RWPE1 (cell line): ENCODE data around the gene SH3GLB2.

Source experiments
- CTCF ChIA-PET: fragments of 350-600 bp; sonication (Branson Sonifier 250); formaldehyde crosslinking; extraction: SDS; loops from one replicate; lab custom pipeline; 2021; lab: Yijun Ruan, JAX
- POLR2A ChIA-PET: fragments of 400-600 bp; formaldehyde crosslinking; extraction: SDS; loops from one replicate; lab custom pipeline; 2020; ENCODE audit warnings: antibody characterized with exemption; ENCODE audit not compliant: low non-redundant PET; lab: Yijun Ruan, JAX
- DNase-seq: peaks from one replicate; pipeline ENCODE4 v3.0.0; 2012; ENCODE audit warnings: low spot score
- H3K27ac ChIP-seq: fragments of 450-650 bp; 2 replicates; pipeline ENCODE4 v1.5.1; 2017
- TF ChIP-seq, protein P1 (sequence below): fragments of 450-650 bp; conservative IDR thresholded peaks from 2 replicates; pipeline ENCODE4 v1.5.1; 2017; ENCODE audit warnings: low read depth, mild to moderate bottlenecking

SH3GLB2 gene

DNA sequence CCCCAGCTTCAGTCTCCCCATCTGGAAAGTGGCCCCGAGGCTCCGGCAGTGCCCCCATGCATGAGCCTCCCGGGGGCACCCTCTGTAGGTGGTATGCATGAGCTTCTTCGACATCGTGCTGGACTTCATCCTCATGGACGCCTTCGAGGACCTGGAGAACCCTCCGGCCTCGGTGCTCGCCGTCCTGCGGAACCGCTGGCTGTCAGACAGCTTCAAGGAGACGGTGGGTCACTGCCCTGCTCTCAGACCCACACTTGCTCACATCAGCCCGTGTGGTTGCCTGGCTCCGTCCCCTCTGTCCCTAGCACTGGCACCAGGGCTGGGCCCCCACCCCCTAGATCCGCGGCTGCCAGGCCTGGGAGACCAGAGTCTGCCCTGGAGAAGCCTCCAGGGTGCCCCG is 40.0 kb upstream of the SH3GLB2 start:
- CTCF ChIA-PET, result no interaction called here
- TF ChIP-seq, protein P1, sequence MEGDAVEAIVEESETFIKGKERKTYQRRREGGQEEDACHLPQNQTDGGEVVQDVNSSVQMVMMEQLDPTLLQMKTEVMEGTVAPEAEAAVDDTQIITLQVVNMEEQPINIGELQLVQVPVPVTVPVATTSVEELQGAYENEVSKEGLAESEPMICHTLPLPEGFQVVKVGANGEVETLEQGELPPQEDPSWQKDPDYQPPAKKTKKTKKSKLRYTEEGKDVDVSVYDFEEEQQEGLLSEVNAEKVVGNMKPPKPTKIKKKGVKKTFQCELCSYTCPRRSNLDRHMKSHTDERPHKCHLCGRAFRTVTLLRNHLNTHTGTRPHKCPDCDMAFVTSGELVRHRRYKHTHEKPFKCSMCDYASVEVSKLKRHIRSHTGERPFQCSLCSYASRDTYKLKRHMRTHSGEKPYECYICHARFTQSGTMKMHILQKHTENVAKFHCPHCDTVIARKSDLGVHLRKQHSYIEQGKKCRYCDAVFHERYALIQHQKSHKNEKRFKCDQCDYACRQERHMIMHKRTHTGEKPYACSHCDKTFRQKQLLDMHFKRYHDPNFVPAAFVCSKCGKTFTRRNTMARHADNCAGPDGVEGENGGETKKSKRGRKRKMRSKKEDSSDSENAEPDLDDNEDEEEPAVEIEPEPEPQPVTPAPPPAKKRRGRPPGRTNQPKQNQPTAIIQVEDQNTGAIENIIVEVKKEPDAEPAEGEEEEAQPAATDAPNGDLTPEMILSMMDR, result no peak
- peak overlapping the region; percentile 21 for H3K27ac ChIP-seq
- no peak for DNase-seq
- POLR2A ChIA-PET, result interaction anchor here (0.7 kb wide), 1 partner anchor 12 kb away, joined by 3 read pairs; no protein-coding TSS in a partner anchor

DNA sequence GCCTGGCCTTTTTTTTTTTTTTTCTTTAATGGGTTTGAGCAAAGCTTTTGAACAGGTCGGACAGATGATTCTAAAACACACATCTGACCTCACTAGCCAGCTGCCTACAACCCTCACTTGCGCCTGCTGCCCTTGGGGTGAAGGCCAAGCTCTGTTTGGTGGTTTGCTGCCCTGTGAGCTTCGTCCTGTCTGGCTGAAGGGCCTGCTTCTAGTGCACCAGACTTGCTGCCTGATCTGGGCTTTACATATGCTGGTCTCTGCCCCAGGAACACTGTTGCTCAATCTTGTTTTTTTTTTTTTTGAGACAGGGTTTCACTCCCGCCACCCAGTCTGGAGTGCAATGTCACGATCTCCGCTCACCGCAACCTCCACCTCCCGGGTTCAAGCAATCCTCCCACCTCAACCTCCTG is 36.4 kb upstream of the SH3GLB2 start:
- ChIA-PET CTCF (no interaction called here), POLR2A (no interaction called here)
- DNase-seq, result no peak
- H3K27ac ChIP-seq, result no peak overlapping the region
- TF ChIP-seq, protein P1, result no peak

DNA sequence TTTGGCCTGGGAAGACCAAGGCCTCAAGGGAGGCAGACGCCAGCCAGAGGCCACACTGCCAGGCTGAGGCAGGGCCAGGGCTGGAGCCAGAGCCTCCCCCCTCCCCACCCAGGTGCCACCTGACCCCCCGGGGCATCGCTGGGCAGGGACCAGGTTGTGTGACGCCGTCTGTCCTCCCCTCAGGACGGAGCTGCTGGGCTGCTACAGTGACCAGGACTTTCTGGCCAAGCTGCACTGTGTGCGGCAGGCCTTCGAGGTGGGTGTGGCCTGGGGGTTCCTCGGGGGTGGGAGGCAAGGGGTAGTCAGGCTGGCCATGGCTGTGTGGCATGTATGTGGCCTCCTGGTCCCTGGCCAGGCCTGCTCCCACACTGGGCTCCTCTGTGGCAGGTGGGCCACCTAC is 34.9 kb upstream of the SH3GLB2 start:
- no peak overlapping the region for H3K27ac ChIP-seq
- TF ChIP-seq, protein P1, result no peak
- ChIA-PET CTCF (interaction anchor here (0.5 to 0.7 kb wide), 3 partner anchors 12 to 1018 kb away, joined by 4 to 6 read pairs (median 5); no protein-coding TSS in a partner anchor), POLR2A (no interaction called here)
- DNase-seq, result no peak

DNA sequence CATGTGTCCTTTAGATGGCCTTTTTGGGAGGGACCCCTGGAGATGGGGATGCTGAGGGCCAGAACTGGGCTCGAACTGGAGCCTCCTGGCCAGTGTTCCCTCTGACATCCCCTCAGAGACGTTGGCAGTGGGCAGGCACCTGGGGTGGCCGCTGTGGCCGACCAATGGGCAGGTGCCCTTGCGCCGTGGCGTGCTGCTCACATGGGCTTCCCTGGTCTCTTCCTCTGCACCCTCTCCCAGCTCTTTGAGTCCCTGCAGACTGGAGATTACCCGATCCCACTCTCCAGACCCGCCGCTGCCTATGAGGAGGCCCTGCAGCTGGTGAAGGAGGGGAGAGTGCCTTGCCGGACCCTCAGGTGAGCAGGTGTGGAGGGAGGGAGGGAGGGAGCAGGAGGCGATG is 32.9 kb upstream of the SH3GLB2 start:
- ChIA-PET POLR2A (no interaction called here), CTCF (interaction anchor here (0.6 kb wide), 2 partner anchors 41 to 71 kb away, joined by 3 to 6 read pairs; no protein-coding TSS in a partner anchor)
- no peak for DNase-seq
- TF ChIP-seq, protein P1, result no peak
- H3K27ac ChIP-seq, result 0 out of 2 replicates have a peak overlapping the region, but pooled peaks have one; percentile 3

DNA sequence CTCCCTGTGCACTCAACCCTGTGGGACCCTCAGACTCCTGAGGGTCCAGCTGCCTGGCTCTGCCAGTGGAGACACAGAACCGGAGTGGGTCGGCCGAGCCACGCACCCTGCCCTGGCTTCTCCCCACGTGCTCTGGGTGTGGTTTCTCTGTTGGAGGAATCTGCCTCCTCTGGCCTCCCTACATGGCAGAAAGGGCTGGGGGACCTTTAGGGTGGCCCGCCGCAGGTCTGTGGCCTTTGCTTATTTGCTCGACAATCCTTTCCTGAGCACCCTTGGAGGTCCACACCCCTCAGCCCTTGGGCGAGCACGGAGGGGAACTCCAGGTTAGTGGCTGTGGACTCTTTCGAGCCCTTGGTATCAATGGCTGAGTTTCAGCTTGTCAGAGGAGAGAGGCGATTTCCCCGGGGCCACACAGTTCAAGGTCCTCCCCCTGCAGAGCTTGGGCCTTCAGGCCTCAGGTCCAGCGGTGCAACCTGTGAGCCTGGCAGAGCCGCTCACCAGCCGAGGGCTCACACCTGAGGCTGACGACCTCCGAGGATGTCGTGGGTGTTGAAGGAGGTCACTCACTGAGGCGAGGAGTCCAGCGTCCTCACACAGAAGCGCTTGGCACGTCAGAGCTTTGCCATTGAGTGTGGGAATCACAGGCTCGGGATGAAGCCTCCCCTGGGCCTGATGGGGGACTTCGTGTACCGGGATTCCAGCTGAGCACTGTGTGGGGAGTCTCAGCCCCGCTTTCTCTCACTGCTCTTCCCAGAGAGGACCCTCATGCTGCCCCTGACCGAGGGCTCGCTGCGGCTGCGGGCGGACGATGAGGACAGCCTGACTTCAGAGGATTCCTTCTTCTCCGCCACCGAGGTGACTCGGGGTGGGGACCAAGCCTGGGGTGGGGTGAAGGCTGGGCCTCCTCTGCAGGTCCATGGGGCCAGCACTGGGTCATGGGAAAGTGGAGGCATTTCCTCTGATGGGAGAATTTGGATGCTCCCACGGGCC is 32.0 kb upstream of the SH3GLB2 start:
- no peak for DNase-seq
- TF ChIP-seq, protein P1, result no peak
- ChIA-PET CTCF (interaction anchor here (0.6 kb wide), 2 partner anchors 9 to 72 kb away, joined by 3 to 4 read pairs; no protein-coding TSS in a partner anchor), POLR2A (no interaction called here)
- peak overlapping the region; percentile 21 for H3K27ac ChIP-seq

DNA sequence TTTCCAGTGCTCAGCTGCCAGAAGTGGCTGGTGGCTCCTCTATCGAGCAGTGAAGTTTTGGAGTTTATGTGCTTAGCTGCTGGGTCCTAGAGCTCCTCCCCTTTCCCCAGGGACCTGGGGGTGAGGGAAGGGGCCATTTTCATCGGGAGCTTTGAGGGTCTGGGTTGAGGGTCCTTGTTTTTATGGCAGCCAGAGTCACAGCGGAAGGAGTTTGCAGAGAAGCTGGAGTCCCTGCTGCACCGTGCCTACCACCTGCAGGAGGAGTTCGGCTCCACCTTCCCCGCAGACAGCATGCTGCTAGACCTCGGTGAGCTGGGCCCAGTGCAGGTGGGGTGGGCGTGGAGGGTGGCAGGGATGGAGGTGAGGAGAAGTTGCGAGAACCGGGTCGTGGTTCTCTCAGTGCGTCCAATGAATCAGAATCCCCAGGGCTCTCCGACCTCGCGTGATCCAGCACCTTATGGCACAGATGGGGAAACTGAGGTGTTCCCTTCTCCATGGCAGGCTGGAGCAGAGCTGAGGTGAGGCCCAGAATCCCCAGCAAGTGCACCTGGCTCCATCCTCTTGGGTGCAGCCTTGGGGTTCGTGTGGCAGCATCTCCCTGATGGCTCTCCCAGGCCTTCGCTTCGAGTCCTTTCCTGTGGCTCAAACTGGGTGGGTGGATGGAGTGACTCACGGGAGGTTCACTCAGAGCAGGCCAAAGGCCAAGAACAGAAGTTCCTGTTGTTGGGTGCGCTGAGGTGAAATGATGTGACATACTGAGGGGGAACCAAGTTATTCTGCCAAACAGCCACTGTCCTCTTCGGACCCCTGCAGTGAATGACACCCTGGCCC is 31.0 kb upstream of the SH3GLB2 start:
- DNase-seq, result peak; percentile 76
- TF ChIP-seq, protein P1, result no peak
- CTCF ChIA-PET, result interaction anchor here (0.6 kb wide), 2 partner anchors 8 to 9 kb away, joined by 4 to 5 read pairs; no protein-coding TSS in a partner anchor
- peak overlapping the region; percentile 21 for H3K27ac ChIP-seq
- POLR2A ChIA-PET, result no interaction called here
